Measurements from ENCODE around the gene VCAN. TPM values are rescaled to one million over a fixed set of nuclear protein-coding genes. Genes with fewer than 3 reads are reported as not detected.

Gene VCAN
- total RNA-seq, 2 experiments from 2014 or later, result under 0.01 TPM; not detected in 1

- no peak for DNase-seq (ENCODE audit: low spot score)
- Histone ChIP-seq H3K79me2 (ENCODE audit: insufficient read depth, low read depth, low read length) (no peaks in the 10 kb centered on the region), H3K9me2 (ENCODE audit: insufficient read depth, low read length) (no peaks in the 10 kb centered on the region), H3K4me2 (ENCODE audit: low read length) (no peak overlapping the region), H3K9me3 (ENCODE audit: low read length) (no peaks in the 10 kb centered on the region), H3K4me1 (ENCODE audit: insufficient read depth, low read length, poor library complexity, severe bottlenecking) (no peaks in the 10 kb centered on the region), H4K20me1 (ENCODE audit: insufficient read depth, low read length) (no peaks in the 10 kb centered on the region), H3K27ac (ENCODE audit: low read depth, low read length, poor library complexity, severe bottlenecking) (no peak overlapping the region), H3K36me3 (ENCODE audit: insufficient read depth, low read length) (no peaks in the 10 kb centered on the region), H2AFZ (ENCODE audit: low read length) (no peak overlapping the region), H3K4me3 (ENCODE audit: low read depth, low read length, poor library complexity, severe bottlenecking) (no peak overlapping the region)
- BruUV-seq (replicated peaks), result no TSS peak
- intact Hi-C loops (cut with micrococcal nuclease; ENCODE audit: unreplicated experiment), result no loop called here
- ChIA-PET POLR2A (no interaction called here), CTCF (ENCODE audit: unreplicated experiment) (no interaction called here)
- TF ChIP-seq CTCF (conservative IDR thresholded peaks at IDR 0.05; ENCODE audit: low read length) (no peak), EZH2phosphoT487 (IDR thresholded peaks at IDR 0.05; ENCODE audit: borderline replicate concordance, low read depth, low read length) (no peak)
These were observed 43.4 kb upstream of the VCAN start for GRCh38 chr5:83428126-83428525.

- BruUV-seq (replicated peaks), result no TSS peak
These were observed 42.7 kb upstream of the VCAN start for GRCh38 chr5:83428890-83429289.

More at GRCh38 chr5:83428890-83429289, 42.7 kb upstream of the VCAN start:
- DNase-seq (ENCODE audit: low spot score), result no peak
- TF ChIP-seq EZH2phosphoT487 (IDR thresholded peaks at IDR 0.05; ENCODE audit: borderline replicate concordance, low read depth, low read length), result no peak
- TF ChIP-seq CTCF (conservative IDR thresholded peaks at IDR 0.05; ENCODE audit: low read length), result no peak
- intact Hi-C loops (cut with micrococcal nuclease; ENCODE audit: unreplicated experiment), result no loop called here
- no peaks in the 10 kb centered on the region for H4K20me1 ChIP-seq (ENCODE audit: insufficient read depth, low read length)
- H3K4me3 ChIP-seq (ENCODE audit: low read depth, low read length, poor library complexity, severe bottlenecking), result no peak overlapping the region
- CTCF ChIA-PET (ENCODE audit: unreplicated experiment), result no interaction called here
- POLR2A ChIA-PET, result interaction anchor here (0.9 kb wide), 1 partner anchor 24 kb away, joined by 4 read pairs; no protein-coding TSS in a partner anchor
- no peak overlapping the region for H3K4me2 ChIP-seq (ENCODE audit: low read length)
- no peaks in the 10 kb centered on the region for H3K9me2 ChIP-seq (ENCODE audit: insufficient read depth, low read length)
- H3K9me3 ChIP-seq (ENCODE audit: low read length), result no peaks in the 10 kb centered on the region
- H3K27ac ChIP-seq (ENCODE audit: low read depth, low read length, poor library complexity, severe bottlenecking), result no peak overlapping the region
- H3K79me2 ChIP-seq (ENCODE audit: insufficient read depth, low read depth, low read length), result no peaks in the 10 kb centered on the region
- no peaks in the 10 kb centered on the region for H3K4me1 ChIP-seq (ENCODE audit: insufficient read depth, low read length, poor library complexity, severe bottlenecking)
- no peak overlapping the region for H2AFZ ChIP-seq (ENCODE audit: low read length)
- H3K36me3 ChIP-seq (ENCODE audit: insufficient read depth, low read length), result no peaks in the 10 kb centered on the region
